ENCODE measurements around the gene TMEM214. TPM values are rescaled to one million over a fixed set of nuclear protein-coding genes. Genes with fewer than 3 reads are reported as not detected.
"Not testable (repeated sequence)": the region's sequence is repeated elsewhere in the genome, so short reads cannot be mapped to it uniquely, and the experiment has no call there.

TMEM214 gene
- total RNA-seq, 1 donor from 2014 or later, result 21.0 TPM

- DNase-seq, result no peak
These were observed 38.0 kb downstream of the TMEM214 start for GRCh38 chr2:27070653-27071276.

- peak; percentile 98 for DNase-seq
These were observed 38.7 kb downstream of the TMEM214 start, which contains the start of gene OST4 for GRCh38 chr2:27071277-27071989. TSS of gene OST4 (minus strand) at chr2:27071654.

GRCh38 chr2:27071990-27072830, 39.4 kb downstream of the TMEM214 start:
- DNase-seq, result peak; percentile 96

- DNase-seq, result peak; percentile 84
These were observed 40.2 kb downstream of the TMEM214 start for GRCh38 chr2:27072920-27073319.

- DNase-seq, result no peak
These were observed 41.0 kb downstream of the TMEM214 start for GRCh38 chr2:27073782-27074181.

- DNase-seq, result peak; percentile 82
These were observed 42.2 kb downstream of the TMEM214 start for GRCh38 chr2:27074738-27075565.

- not testable (repeated sequence) for DNase-seq
These were observed 42.8 kb downstream of the TMEM214 start for GRCh38 chr2:27075566-27075871.

GRCh38 chr2:27076323-27076722, 43.6 kb downstream of the TMEM214 start:
- no peak for DNase-seq

- DNase-seq, result no peak
These were observed 44.5 kb downstream of the TMEM214 start for GRCh38 chr2:27077231-27077630.

GRCh38 chr2:27078267-27079194, 45.8 kb downstream of the TMEM214 start, which contains the start of gene EMILIN1:
TSS of gene EMILIN1 (plus strand) at chr2:27078615. CDS start at chr2:27079066, 451 bp downstream.
- DNase-seq, result peak; percentile 96

- DNase-seq, result no peak
These were observed 46.7 kb downstream of the TMEM214 start for GRCh38 chr2:27079233-27080139.

GRCh38 chr2:27080140-27080469, 47.3 kb downstream of the TMEM214 start:
- DNase-seq, result no peak

GRCh38 chr2:27080603-27080936, 47.8 kb downstream of the TMEM214 start:
- DNase-seq, result no peak

GRCh38 chr2:27081984-27082772, 49.4 kb downstream of the TMEM214 start:
- no peak for DNase-seq

- peak; percentile 68 for DNase-seq
These were observed 50.1 kb downstream of the TMEM214 start for GRCh38 chr2:27082773-27083409.

- DNase-seq, result no peak
These were observed 50.9 kb downstream of the TMEM214 start for GRCh38 chr2:27083410-27084296.

- DNase-seq, result no peak
These were observed 51.7 kb downstream of the TMEM214 start for GRCh38 chr2:27084297-27085061.
